ENCODE results near the gene AADAC.
"Not testable (repeated sequence)": the region's sequence is repeated elsewhere in the genome, so short reads cannot be mapped to it uniquely, and the experiment has no call there.

AADAC gene

DNA sequence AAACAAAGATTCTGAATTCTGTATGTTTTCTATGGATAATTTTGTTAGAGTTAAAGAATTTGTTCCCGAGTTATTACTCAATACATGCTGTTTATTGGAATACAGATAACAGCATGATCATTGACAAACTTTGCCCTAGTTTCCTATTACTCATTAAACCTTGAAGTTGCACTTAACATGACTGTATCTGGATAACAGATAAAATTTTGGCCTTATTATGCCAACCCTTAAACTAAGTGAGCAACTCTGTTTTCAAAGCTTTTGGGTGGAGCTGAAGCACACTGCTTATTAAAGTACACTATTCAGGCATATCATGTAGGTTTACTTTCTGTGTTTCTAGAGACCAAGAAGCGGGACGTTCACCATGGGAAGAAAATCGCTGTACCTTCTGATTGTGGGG, at the start of gene AADAC:
TSS of gene AADAC (plus strand) at position 318 of the 400 bp plus-strand sequence. CDS start at position 365, 47 bp downstream.
- no peak for DNase-seq (ENCODE audit: low read depth)

- not testable (repeated sequence) for DNase-seq (ENCODE audit: low read depth)
These were observed 49.2 kb upstream of the AADAC start for GRCh38 chr3:151764699-151765098.

DNA sequence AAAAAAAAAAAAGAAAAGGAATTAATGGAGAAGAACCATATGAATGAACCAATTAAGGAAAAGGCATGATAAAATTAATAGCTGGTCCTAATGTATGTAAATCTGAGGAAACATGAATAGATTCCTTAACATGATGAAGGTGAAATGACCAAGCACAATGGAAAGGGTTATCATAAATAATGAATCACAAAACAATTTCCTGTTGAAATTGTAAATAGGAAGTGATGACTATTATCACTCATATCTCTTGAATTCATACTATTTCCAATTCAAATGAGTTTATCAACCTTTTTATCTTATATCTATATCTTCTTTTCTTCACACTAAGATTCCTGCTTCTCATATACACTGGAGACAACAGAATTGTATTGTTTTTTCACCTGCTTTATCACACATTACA, 48.2 kb upstream of the AADAC start:
- no peak for DNase-seq (ENCODE audit: low read depth)

DNA sequence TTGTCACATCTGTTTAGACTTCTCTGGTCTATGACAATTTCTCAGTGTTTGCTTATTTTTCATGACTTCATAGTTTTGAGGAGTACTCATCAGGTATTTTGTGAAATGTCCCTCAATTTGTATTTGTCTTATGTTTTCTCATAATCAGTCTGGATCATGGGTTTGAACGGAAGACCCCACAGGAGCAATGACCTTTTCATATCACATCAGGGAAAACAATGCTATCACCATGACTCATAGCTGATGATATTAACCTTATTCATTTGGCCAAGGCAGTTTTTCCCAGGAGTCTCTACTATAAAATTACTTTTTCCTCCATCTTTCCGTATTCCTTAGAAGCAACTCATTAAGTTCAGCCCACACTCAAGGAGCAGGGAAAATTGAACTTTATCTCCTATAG, 47.5 kb upstream of the AADAC start:
- DNase-seq (ENCODE audit: low read depth), result no peak

GRCh38 chr3:151768393-151768930, 45.5 kb upstream of the AADAC start:
- DNase-seq (ENCODE audit: low read depth), result no peak

- DNase-seq (ENCODE audit: low read depth), result no peak
These were observed 44.7 kb upstream of the AADAC start for GRCh38 chr3:151769175-151769574.

DNA sequence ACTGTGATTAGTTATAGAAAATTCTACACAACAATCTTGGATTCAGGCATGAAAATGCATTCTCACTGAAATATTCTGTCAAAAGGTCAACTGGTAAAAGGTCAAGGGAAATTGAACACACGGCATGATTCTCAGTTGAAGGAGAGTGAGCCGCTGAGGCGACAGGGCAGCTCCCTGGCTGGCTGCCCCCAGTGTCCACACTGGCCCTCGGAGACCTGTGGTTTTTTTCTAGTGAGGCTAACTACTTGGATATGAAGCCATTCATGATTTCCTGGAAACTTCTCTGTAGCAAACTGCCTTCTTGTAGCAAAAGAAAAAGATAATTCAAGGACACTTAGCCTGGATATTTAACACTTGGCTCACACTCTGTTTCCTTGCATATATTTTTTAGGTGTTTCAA, 43.0 kb upstream of the AADAC start:
- no peak for DNase-seq (ENCODE audit: low read depth)

- no peak for DNase-seq (ENCODE audit: low read depth)
These were observed 41.0 kb upstream of the AADAC start for GRCh38 chr3:151772825-151773480.

GRCh38 chr3:151774235-151774634, 39.7 kb upstream of the AADAC start:
- no peak for DNase-seq (ENCODE audit: low read depth)

GRCh38 chr3:151774910-151775309, 39.0 kb upstream of the AADAC start:
- no peak for DNase-seq (ENCODE audit: low read depth)

- no peak for DNase-seq (ENCODE audit: low read depth)
These were observed 38.3 kb upstream of the AADAC start for GRCh38 chr3:151775314-151776258.

DNA sequence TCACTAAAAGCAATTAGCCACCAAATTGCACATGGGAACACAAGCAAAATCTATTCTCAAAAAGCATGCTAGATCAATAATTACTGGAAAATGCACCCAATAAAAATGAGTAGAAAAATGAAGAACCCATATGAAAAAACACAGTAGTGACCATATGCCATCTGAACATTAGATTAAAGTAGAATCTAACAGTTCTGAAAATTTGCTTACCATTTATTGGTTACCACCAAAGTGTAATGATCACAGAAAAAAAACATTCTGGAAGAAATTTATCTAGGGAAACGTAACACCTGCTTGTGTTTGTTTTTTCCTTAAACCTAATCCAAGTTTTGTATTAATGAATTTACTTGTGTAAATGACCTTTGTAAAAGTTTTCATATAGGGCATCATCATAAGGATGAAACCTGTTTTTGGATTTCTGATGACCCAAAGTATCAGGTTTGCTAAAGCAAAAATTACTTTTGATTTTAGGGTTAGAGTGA, 37.6 kb upstream of the AADAC start:
- DNase-seq (ENCODE audit: low read depth), result no peak

GRCh38 chr3:151777880-151778279, 36.0 kb upstream of the AADAC start:
- no peak for DNase-seq (ENCODE audit: low read depth)

DNA sequence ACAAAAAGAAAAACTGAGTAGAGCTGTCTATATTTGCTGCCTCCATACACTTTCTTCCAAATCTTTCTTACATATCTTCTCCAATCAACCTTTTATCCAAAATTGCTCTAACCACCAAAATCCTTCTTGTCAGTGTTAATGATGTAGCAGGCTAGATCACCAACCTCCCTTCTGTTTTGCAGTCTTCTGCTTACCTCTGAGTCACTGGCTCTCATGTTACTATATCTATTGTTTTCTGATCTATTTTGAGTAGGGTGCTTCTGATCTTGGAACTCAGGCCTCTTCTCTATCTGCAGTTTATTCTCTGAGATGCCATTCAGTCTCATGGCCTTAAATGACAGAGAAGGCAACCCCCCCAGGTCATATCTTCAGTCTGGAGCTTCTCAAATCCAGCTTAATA, 26.3 kb upstream of the AADAC start:
- DNase-seq (ENCODE audit: low read depth), result no peak

DNA sequence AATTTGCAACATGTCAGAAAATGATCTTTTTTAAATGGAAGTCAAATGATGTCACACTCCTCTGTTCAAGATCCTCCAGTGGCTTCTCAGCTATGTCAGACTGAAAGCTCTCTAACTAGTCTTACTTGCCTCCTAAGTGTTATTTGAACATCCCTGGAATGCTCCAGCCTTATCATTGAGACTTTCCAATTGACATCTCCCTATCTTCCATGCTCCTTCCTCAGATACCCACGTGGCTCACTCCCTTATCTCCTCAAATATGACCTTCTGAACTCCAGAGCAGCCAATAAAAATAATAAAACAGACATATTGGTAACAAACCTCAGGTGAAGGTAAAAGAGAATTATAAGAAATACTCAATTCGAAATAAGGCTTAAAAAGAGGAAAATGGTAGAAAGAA, 25.5 kb upstream of the AADAC start:
- DNase-seq (ENCODE audit: low read depth), result no peak

GRCh38 chr3:151789853-151790463, 24.0 kb upstream of the AADAC start:
- no peak for DNase-seq (ENCODE audit: low read depth)

DNA sequence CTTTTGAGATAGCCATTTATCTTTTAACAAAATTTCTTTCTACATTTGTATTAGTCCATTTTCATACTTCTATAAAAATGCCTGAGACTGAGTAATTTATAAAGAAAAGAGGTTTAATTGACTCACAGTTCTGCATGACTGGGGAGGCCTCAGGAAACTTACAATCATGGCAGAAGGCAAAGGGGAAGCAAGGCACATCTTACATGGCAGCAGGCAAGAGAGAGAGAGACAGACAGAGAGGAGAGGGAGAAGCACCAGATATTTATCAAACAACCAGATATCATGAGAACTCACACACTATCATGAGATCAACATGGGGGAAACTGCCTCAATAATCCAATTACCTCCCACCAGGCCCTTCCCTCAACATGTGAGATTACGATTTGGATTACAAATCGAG, 23.2 kb upstream of the AADAC start:
- DNase-seq (ENCODE audit: low read depth), result not testable (repeated sequence)

DNA sequence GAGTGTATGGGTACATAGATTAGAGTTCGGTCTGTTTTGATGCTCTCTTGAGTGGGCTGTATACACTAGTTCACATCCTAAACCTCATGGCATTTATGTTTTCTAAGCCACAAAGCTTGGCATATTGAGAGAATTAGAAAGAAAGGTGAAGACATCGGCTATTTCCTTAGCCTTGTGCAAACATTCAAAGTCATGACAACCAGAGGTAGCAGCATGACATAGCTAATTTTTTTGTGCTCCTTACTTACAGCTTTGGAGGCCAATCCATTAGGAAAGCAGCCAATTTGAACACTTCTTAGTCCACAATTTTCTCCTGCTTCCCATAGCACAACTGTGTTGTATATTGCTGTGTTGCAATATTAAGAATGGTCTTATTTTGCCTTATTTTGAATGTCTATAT, 21.5 kb upstream of the AADAC start:
- no peak for DNase-seq (ENCODE audit: low read depth)

DNA sequence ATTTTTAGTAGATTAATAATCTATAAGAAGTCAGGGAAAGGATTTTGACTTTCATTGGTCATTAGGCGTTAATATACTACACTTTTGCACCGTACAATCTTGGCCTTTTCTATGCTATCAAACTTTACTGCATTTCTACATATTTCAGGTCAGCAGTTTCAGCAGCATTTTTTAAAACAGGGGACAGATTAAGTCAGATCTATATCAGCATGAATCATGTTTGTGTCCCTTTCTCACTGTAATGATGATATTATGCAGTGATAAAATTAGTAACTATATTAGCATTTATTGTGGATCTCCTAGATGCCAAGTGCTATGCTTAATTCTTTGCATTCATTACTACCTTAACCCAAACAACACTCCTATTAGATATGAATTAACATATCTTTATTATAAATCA, 20.3 kb upstream of the AADAC start:
- no peak for DNase-seq (ENCODE audit: low read depth)

DNA sequence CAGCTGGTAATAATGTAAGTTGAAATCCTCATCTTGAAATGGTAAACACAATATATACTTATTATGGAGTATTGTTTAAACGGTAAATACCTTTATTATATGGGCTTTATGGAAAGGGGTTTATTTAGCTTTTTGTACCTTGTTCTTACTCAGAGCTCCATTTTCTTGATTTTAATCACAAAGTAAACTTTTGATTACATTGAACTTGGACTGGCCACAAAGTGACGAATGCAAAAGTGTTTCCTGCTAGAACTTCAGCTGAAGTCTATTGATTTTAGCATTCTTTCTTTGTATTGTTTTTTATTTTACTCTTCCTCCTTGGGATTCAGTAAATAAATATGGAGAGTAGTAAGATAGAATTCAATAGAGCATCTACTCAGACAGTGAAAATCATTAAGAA, 19.8 kb upstream of the AADAC start:
- no peak for DNase-seq (ENCODE audit: low read depth)

DNA sequence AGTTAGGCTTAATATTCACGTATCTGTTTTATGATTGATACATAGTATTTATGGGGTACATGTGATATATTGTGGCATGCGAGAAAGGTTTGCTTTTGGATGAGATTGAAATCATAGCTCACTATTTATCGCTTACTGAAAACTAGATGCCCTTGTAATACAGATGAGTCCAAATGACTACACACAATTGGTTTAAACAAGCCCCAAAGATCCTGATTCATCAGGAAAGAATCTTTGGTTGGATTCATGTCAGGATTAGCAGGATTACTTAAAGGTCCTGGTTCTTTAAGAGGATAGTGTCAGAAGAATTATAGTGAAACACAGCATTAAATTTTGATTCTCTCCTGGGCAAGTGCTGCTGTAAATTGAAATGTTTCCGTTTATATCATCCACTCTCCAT, 18.6 kb upstream of the AADAC start:
- DNase-seq (ENCODE audit: low read depth), result no peak

- no peak for DNase-seq (ENCODE audit: low read depth)
These were observed 17.7 kb upstream of the AADAC start for GRCh38 chr3:151796105-151796680.
